Sigmoid colon (tissue), 7 donors: ENCODE results near the gene HIRA. TPM values are rescaled to one million over a fixed set of nuclear protein-coding genes. Genes with fewer than 3 reads are reported as not detected.

Experiments used
- DNase-seq: peaks from one replicate; pipeline ENCODE4 v3.0.0-alpha.2; 2019
- H3K27ac ChIP-seq, 4 donors: fragments of 200-600 bp; sonication (generic); one replicate each; pipeline ENCODE4 v1.5.1; 2016 to 2019; ENCODE audit warnings: mild to moderate bottlenecking in 1 of 4
- H3K27me3 ChIP-seq, 3 donors: fragments of 200-600 bp; sonication (generic); one replicate each; pipeline ENCODE4 v1.5.1; 2019; ENCODE audit warnings: mild to moderate bottlenecking in 1 of 3
- H3K36me3 ChIP-seq, 4 donors: fragments of 200-600 bp; sonication (generic); one replicate each; pipeline ENCODE4 v1.5.1; 2016 to 2019
- H3K4me1 ChIP-seq, 4 donors: fragments of 200-600 bp; sonication (generic); one replicate each; pipeline ENCODE4 v1.5.1; 2017 to 2019
- H3K4me3 ChIP-seq, 4 donors: fragments of 200-600 bp; sonication (generic); one replicate each; pipeline ENCODE4 v1.5.1; 2017 to 2019; ENCODE audit warnings: mild to moderate bottlenecking in 2 of 4, moderate library complexity in 1 of 4
- H3K9me3 ChIP-seq, 4 donors: fragments of 200-600 bp in 3 of 4; sonication (generic) in 3 of 4; one replicate each; pipeline versions ENCODE4 v1.5.1 to v1.6.1; 2013 to 2019
- EP300 ChIP-seq, 4 donors: sonication (generic); formaldehyde crosslinking; IDR thresholded peaks; one replicate each; pipeline ENCODE4 v1.6.1; 2017; ENCODE audit warnings: antibody characterized with exemption in 4 of 4
- POLR2A ChIP-seq, 2 donors: fragments of 450-650 bp; IDR thresholded peaks; one replicate each; pipeline ENCODE4 v1.6.1; 2016; ENCODE audit warnings: antibody characterized with exemption in 2 of 2, mild to moderate bottlenecking in 2 of 2, moderate library complexity in 2 of 2
- POLR2AphosphoS5 ChIP-seq, 4 donors: sonication (generic); formaldehyde crosslinking; IDR thresholded peaks; one replicate each; pipeline ENCODE4 v1.6.1; 2017; ENCODE audit warnings: antibody characterized with exemption in 4 of 4
- whole genome bisulfite sequencing, 2 donors: extraction: QIAGEN DNeasy Blood & Tissue Kit; methylation state at CpG; one replicate each; pipeline ENCODE4 v1.1.7; 2013; 5-methylcytosine and 5-hydroxymethylcytosine counted together
- intact Hi-C: fragments of 100-400 bp; cut with DNase I; formaldehyde crosslinking; loops from one replicate; pipeline ENCODE4 v1.15.1; 2023
- polyA plus RNA-seq, 3 donors: library from polyadenylated mRNA; stranded (reverse); fragments of 200-250 nt; gene quantifications; one replicate each; pipeline ENCODE4 v1.2.3, GENCODE V29; 2013
- total RNA-seq, 4 donors: library from RNA; depleted of rRNA; stranded (reverse); fragments of >200 nt; gene quantifications; one replicate each; pipeline ENCODE4 v1.1.0, GENCODE V29; 2016
- TF ChIP-seq, protein P1 (sequence below), 4 experiments: fragments of 450-650 bp in 3 of 4; fragments of 200-600 bp in 1 of 4; IDR thresholded peaks; one replicate each; pipeline ENCODE4 v1.5.1; 2016 to 2019; ENCODE audit warnings: antibody characterized with exemption in 4 of 4, mild to moderate bottlenecking in 3 of 4, moderate library complexity in 2 of 4
- donor health status: healthy with polysubstance abuse.
- donor health status: Bipolar disorder and iron deficiency.
- donor health status: healthy.

Gene HIRA
- total and polyA plus RNA-seq, 7 donors, result 11.1 to 25.0 (median 15.3) TPM

DNA sequence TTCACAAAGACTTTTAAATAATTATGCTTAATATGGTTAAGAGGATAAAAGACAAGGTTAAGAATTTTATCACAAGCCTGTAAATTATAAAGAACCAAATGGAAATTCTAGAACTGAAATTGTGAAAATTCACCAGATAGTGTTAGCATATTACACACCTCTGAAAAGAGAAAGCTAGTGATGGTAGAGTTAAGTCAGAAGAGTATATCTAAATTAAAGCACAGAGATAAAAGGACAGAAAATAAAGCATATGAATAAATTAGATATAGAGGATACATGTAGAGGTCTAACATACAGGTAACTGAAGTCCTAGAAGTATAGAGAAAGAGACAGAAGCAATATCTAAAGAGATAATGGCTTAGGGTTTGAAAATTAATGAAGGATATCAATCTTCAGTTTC, 135.8 kb downstream of the HIRA start:
- intact Hi-C loops, result loop anchor here (10.0 kb wide), 2 partner anchors 139 to 151 kb away; partner anchors contain the start of genes ESS2, HIRA and MRPL40
- TF ChIP-seq EP300 (IDR thresholded peaks at IDR 0.05) (no peak), POLR2A (IDR thresholded peaks at IDR 0.05) (no peak), POLR2AphosphoS5 (IDR thresholded peaks at IDR 0.05) (no peak)
- TF ChIP-seq, protein P1, sequence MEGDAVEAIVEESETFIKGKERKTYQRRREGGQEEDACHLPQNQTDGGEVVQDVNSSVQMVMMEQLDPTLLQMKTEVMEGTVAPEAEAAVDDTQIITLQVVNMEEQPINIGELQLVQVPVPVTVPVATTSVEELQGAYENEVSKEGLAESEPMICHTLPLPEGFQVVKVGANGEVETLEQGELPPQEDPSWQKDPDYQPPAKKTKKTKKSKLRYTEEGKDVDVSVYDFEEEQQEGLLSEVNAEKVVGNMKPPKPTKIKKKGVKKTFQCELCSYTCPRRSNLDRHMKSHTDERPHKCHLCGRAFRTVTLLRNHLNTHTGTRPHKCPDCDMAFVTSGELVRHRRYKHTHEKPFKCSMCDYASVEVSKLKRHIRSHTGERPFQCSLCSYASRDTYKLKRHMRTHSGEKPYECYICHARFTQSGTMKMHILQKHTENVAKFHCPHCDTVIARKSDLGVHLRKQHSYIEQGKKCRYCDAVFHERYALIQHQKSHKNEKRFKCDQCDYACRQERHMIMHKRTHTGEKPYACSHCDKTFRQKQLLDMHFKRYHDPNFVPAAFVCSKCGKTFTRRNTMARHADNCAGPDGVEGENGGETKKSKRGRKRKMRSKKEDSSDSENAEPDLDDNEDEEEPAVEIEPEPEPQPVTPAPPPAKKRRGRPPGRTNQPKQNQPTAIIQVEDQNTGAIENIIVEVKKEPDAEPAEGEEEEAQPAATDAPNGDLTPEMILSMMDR (IDR thresholded peaks at IDR 0.05), result no peak
- no peaks in the 10 kb centered on the region for H3K36me3 ChIP-seq
- H3K9me3 ChIP-seq, result no peaks in the 10 kb centered on the region
- no peak overlapping the region for H3K27ac ChIP-seq
- no peak overlapping the region for H3K4me3 ChIP-seq
- DNase-seq, result no peak
- H3K27me3 ChIP-seq, result no peaks in the 10 kb centered on the region
- H3K4me1 ChIP-seq, result peaks cover 0 to 15% (median 10%) of the 10 kb centered on the region in 4 donors

DNA sequence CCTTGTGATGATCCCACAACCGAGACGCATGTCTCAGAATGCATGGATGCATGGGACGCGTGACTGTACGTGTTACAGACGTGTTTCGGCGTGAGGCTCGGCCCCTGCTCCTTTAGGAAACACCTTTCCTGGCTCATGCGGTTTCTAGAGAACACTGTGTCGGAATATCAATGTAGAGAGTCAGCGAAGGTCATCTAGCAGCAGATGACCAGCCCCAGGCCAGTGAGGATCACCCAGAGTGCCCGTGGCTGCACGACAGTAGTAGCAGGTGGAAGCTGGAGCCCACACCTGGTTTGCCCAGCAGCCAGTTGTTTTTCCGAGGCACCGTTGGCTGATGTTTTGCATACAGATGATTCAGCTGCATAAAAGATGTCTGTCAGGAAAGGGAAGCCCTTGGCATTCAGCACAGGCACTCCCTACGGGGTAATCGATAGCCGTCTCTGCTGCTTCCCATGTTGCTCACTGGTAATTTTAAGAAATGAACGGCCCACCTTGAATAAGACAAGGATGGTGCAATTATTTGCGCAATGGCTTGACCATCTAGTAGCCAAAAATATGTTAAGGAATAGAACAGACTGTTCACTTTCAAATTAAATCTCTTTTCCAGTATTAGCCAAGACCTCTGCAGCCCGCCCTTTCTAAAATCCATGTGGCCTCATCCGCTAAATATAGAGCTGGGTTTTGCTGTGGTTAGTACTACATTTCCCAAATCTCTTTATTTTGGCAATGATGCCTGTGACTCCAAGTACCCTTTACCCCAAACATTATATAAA, 138.9 kb downstream of the HIRA start:
- Histone ChIP-seq H3K4me3 (peak overlapping the region; percentile 80 to 95 (median 88)), H3K27ac (peak overlapping the region; percentile 64 to 82 (median 76)), H3K9me3 (no peaks in the 10 kb centered on the region), H3K36me3 (no peaks in the 10 kb centered on the region), H3K27me3 (no peaks in the 10 kb centered on the region), H3K4me1 (peaks cover 0 to 23% (median 13%) of the 10 kb centered on the region in 4 donors)
- no peak for DNase-seq
- TF ChIP-seq, protein P1 (IDR thresholded peaks at IDR 0.05), result no peak
- peak in 1 of 4 donors; percentile 31 for TF ChIP-seq POLR2AphosphoS5 (IDR thresholded peaks at IDR 0.05)
- no peak for TF ChIP-seq EP300 (IDR thresholded peaks at IDR 0.05)
- no peak for TF ChIP-seq POLR2A (IDR thresholded peaks at IDR 0.05)
- WGBS, 2 donors, result 28 to 76% methylated on average over 23 of the region's 23 CpGs
- intact Hi-C loops, result loop anchor here (10.0 kb wide), 2 partner anchors 142 to 148 kb away; partner anchors contain the start of genes ESS2, HIRA and MRPL40

DNA sequence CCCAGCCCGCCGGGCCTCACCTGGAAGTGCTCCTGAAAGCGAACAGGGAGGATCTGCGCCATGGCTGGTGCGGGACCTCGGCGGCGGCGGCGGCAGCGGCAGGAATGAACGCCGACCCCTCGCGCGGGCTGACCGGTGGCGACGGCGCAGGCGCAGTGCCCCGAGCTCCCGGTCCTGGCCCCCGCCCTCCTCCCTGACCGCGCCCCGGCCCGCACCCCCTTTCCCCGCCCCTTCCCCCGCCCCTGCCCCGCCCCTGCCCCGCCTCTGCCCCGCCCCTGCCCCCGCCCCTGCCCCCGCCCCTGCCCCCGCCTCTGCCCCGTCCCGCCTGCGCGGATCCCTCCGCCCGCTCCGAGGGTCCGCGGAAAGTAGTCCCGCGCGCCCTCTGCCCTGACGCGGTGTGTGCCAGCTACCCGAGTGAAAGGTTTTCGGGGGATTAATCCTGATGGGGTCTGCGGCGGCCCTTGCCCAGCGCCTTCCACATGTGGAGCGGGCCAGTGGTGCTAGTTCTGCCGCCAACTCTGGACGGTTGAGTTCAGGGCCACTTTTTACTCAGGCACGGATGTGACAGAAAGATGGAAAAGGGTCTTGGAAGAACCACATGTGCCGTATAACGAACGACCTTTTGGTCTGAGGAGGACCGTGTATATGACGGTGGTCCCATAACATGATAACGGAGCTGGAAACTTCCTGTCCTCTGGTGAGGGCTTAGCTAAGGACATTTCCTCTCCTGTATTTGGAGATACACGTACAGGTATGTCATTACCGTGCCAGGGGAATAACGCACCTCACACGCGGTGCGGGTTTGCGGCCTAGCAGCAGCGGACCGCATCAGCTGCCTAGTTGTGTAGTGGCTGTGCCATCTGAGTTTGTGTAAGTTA, 139.7 kb downstream of the HIRA start, which contains the start of gene CLTCL1:
TSS of gene CLTCL1 (minus strand) at position 140 of the 878 bp plus-strand sequence. CDS start at position 62, 78 bp downstream.
- no peaks in the 10 kb centered on the region for H3K9me3 ChIP-seq
- TF ChIP-seq EP300 (IDR thresholded peaks at IDR 0.05) (no peak), POLR2AphosphoS5 (IDR thresholded peaks at IDR 0.05) (peak; percentile 45 to 68 (median 55))
- peak within 1 kb of the TSS; percentile 70 to 82 (median 76) for H3K27ac ChIP-seq
- no peaks in the 10 kb centered on the region for H3K27me3 ChIP-seq
- H3K36me3 ChIP-seq, result no peaks in the 10 kb centered on the region
- peak; percentile 90 for DNase-seq
- intact Hi-C loops, result loop anchor here (2.0 to 10.0 kb wide), 3 partner anchors 113 to 147 kb away; partner anchors contain the start of genes ESS2, HIRA, MRPL40 and SLC25A1
- peak within 1 kb of the TSS; percentile 80 to 95 (median 88) for H3K4me3 ChIP-seq
- 1 to 3% methylated on average over 70 to 72 of the region's 74 CpGs for WGBS, 2 donors
- peaks cover 0 to 23% (median 13%) of the 10 kb centered on the region in 4 donors for H3K4me1 ChIP-seq

GRCh38 chr22:19291218-19291579, 140.3 kb downstream of the HIRA start:
- DNase-seq, result peak; percentile 73
- Histone ChIP-seq H3K36me3 (no peaks in the 10 kb centered on the region), H3K4me1 (peaks cover 0 to 23% (median 13%) of the 10 kb centered on the region in 4 donors), H3K27me3 (no peaks in the 10 kb centered on the region), H3K27ac (peak overlapping the region; percentile 70 to 82 (median 76)), H3K9me3 (no peaks in the 10 kb centered on the region), H3K4me3 (peak overlapping the region; percentile 80 to 95 (median 88))
- no peak for TF ChIP-seq POLR2A (IDR thresholded peaks at IDR 0.05)
- TF ChIP-seq EP300 (IDR thresholded peaks at IDR 0.05), result no peak
- TF ChIP-seq, protein P1 (IDR thresholded peaks at IDR 0.05), result no peak
- no peak for TF ChIP-seq POLR2AphosphoS5 (IDR thresholded peaks at IDR 0.05)
- intact Hi-C loops, result loop anchor here (2.0 to 10.0 kb wide), 3 partner anchors 112 to 146 kb away; partner anchors contain the start of genes ESS2, HIRA, MRPL40 and SLC25A1
- WGBS, 2 donors, result 0% methylated on average over 41 of the region's 41 CpGs
